ENCODE measurements around the gene AFP.

AFP gene

DNA sequence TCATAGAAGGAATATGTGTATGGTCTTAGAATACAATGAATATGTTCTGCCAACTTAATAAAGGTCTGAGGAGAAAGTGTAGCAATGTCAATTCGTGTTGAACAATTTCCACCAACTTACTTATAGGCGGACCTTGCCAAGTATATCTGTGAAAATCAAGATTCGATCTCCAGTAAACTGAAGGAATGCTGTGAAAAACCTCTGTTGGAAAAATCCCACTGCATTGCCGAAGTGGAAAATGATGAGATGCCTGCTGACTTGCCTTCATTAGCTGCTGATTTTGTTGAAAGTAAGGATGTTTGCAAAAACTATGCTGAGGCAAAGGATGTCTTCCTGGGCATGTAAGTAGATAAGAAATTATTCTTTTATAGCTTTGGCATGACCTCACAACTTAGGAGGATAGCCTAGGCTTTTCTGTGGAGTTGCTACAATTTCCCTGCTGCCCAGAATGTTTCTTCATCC lies 22.7 kb upstream of the AFP start:
- no peaks in the 10 kb centered on the region for H3K9me3 ChIP-seq (ENCODE audit: control insufficient read depth, low read length)
- no peaks in the 10 kb centered on the region for H3K27me3 ChIP-seq (replicated peaks; ENCODE audit: control insufficient read depth, insufficient read depth, low read length, poor library complexity, severe bottlenecking)
- no peaks in the 10 kb centered on the region for H3K36me3 ChIP-seq (ENCODE audit: control insufficient read depth, insufficient read depth, low read length)
- no peaks in the 10 kb centered on the region for H3K4me1 ChIP-seq (ENCODE audit: control insufficient read depth, insufficient read depth, low read length, poor library complexity, severe bottlenecking)
- H3K27ac ChIP-seq (ENCODE audit: insufficient read depth, low read length, poor library complexity, severe bottlenecking) = no peak overlapping the region
- DNase-seq = no peak
- H3K4me3 ChIP-seq (ENCODE audit: insufficient read depth, low read depth, low read length, poor library complexity, severe bottlenecking) = no peak overlapping the region

- no peak overlapping the region for H3K4me3 ChIP-seq (ENCODE audit: insufficient read depth, low read depth, low read length, poor library complexity, severe bottlenecking)
- no peaks in the 10 kb centered on the region for H3K4me1 ChIP-seq (ENCODE audit: control insufficient read depth, insufficient read depth, low read length, poor library complexity, severe bottlenecking)
- no peak for DNase-seq
- H3K36me3 ChIP-seq (ENCODE audit: control insufficient read depth, insufficient read depth, low read length) = no peaks in the 10 kb centered on the region
- no peaks in the 10 kb centered on the region for H3K27me3 ChIP-seq (replicated peaks; ENCODE audit: control insufficient read depth, insufficient read depth, low read length, poor library complexity, severe bottlenecking)
- H3K27ac ChIP-seq (ENCODE audit: insufficient read depth, low read length, poor library complexity, severe bottlenecking) = no peak overlapping the region
- no peaks in the 10 kb centered on the region for H3K9me3 ChIP-seq (ENCODE audit: control insufficient read depth, low read length)
These were observed 21.1 kb upstream of the AFP start for GRCh38 chr4:73414936-73415271.

GRCh38 chr4:73415807-73416238 lies 20.2 kb upstream of the AFP start:
- Histone ChIP-seq H3K4me3 (ENCODE audit: insufficient read depth, low read depth, low read length, poor library complexity, severe bottlenecking) (no peak overlapping the region), H3K36me3 (ENCODE audit: control insufficient read depth, insufficient read depth, low read length) (no peaks in the 10 kb centered on the region), H3K27ac (ENCODE audit: insufficient read depth, low read length, poor library complexity, severe bottlenecking) (no peak overlapping the region), H3K4me1 (ENCODE audit: control insufficient read depth, insufficient read depth, low read length, poor library complexity, severe bottlenecking) (no peaks in the 10 kb centered on the region), H3K27me3 (replicated peaks; ENCODE audit: control insufficient read depth, insufficient read depth, low read length, poor library complexity, severe bottlenecking) (no peaks in the 10 kb centered on the region), H3K9me3 (ENCODE audit: control insufficient read depth, low read length) (no peaks in the 10 kb centered on the region)
- no peak for DNase-seq

DNA sequence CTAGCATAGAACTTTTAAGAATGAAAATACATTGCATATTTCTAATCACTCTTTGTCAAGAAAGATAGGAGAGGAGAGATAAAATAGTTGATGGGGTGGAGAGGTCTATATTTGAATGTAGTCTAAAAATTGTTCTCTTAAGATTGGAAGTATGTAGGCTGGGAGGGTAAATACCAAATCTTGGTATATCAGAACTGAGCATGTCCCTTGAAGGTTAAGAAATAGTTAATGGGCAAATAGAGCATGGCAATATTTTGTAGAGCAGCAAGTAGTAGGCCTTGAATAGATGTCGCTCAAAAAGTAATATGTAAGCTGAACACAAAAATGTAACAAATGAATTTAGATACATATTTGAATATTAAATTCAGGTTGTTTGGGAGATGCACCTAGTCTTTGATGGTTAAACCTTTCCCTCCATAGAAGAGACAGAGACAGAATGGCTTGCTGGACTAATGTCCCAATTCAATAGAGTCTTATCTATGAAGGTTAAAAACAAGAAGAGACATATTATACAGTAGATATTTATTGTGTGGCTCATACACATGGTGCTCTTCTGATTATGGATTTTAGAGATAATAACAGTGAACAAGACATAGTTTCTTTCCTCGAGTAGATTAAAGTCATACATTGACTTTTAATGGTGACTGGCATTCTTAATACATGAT lies 19.5 kb upstream of the AFP start:
- no peak for DNase-seq
- no peaks in the 10 kb centered on the region for H3K9me3 ChIP-seq (ENCODE audit: control insufficient read depth, low read length)
- H3K36me3 ChIP-seq (ENCODE audit: control insufficient read depth, insufficient read depth, low read length) = no peaks in the 10 kb centered on the region
- H3K27me3 ChIP-seq (replicated peaks; ENCODE audit: control insufficient read depth, insufficient read depth, low read length, poor library complexity, severe bottlenecking) = no peaks in the 10 kb centered on the region
- no peaks in the 10 kb centered on the region for H3K4me1 ChIP-seq (ENCODE audit: control insufficient read depth, insufficient read depth, low read length, poor library complexity, severe bottlenecking)
- no peak overlapping the region for H3K4me3 ChIP-seq (ENCODE audit: insufficient read depth, low read depth, low read length, poor library complexity, severe bottlenecking)
- H3K27ac ChIP-seq (ENCODE audit: insufficient read depth, low read length, poor library complexity, severe bottlenecking) = no peak overlapping the region

DNA sequence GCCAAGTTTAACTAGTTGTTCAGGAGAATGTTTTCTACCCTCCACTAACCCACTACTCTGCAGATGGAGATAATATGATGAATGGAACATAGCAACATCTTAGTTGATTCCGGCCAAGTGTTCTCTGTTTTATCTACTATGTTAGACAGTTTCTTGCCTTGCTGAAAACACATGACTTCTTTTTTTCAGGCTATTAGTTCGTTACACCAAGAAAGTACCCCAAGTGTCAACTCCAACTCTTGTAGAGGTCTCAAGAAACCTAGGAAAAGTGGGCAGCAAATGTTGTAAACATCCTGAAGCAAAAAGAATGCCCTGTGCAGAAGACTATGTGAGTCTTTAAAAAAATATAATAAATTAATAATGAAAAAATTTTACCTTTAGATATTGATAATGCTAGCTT lies 18.7 kb upstream of the AFP start:
- Histone ChIP-seq H3K36me3 (ENCODE audit: control insufficient read depth, insufficient read depth, low read length) (no peaks in the 10 kb centered on the region), H3K4me3 (ENCODE audit: insufficient read depth, low read depth, low read length, poor library complexity, severe bottlenecking) (no peak overlapping the region), H3K4me1 (ENCODE audit: control insufficient read depth, insufficient read depth, low read length, poor library complexity, severe bottlenecking) (no peaks in the 10 kb centered on the region), H3K27ac (ENCODE audit: insufficient read depth, low read length, poor library complexity, severe bottlenecking) (no peak overlapping the region), H3K27me3 (replicated peaks; ENCODE audit: control insufficient read depth, insufficient read depth, low read length, poor library complexity, severe bottlenecking) (no peaks in the 10 kb centered on the region), H3K9me3 (ENCODE audit: control insufficient read depth, low read length) (no peaks in the 10 kb centered on the region)
- DNase-seq = no peak

DNA sequence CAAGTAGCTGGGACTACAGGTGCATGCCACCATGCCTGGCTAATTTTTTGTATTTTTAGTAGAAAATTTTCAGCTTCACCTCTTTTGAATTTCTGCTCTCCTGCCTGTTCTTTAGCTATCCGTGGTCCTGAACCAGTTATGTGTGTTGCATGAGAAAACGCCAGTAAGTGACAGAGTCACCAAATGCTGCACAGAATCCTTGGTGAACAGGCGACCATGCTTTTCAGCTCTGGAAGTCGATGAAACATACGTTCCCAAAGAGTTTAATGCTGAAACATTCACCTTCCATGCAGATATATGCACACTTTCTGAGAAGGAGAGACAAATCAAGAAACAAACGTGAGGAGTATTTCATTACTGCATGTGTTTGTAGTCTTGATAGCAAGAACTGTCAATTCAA lies 18.0 kb upstream of the AFP start:
- Histone ChIP-seq H3K4me3 (ENCODE audit: insufficient read depth, low read depth, low read length, poor library complexity, severe bottlenecking) (no peak overlapping the region), H3K27me3 (replicated peaks; ENCODE audit: control insufficient read depth, insufficient read depth, low read length, poor library complexity, severe bottlenecking) (no peaks in the 10 kb centered on the region), H3K27ac (ENCODE audit: insufficient read depth, low read length, poor library complexity, severe bottlenecking) (no peak overlapping the region), H3K9me3 (ENCODE audit: control insufficient read depth, low read length) (no peaks in the 10 kb centered on the region), H3K36me3 (ENCODE audit: control insufficient read depth, insufficient read depth, low read length) (no peaks in the 10 kb centered on the region), H3K4me1 (ENCODE audit: control insufficient read depth, insufficient read depth, low read length, poor library complexity, severe bottlenecking) (no peaks in the 10 kb centered on the region)
- DNase-seq = no peak

- no peaks in the 10 kb centered on the region for H3K4me1 ChIP-seq (ENCODE audit: control insufficient read depth, insufficient read depth, low read length, poor library complexity, severe bottlenecking)
- no peak overlapping the region for H3K27ac ChIP-seq (ENCODE audit: insufficient read depth, low read length, poor library complexity, severe bottlenecking)
- no peaks in the 10 kb centered on the region for H3K9me3 ChIP-seq (ENCODE audit: control insufficient read depth, low read length)
- DNase-seq = no peak
- H3K36me3 ChIP-seq (ENCODE audit: control insufficient read depth, insufficient read depth, low read length) = no peaks in the 10 kb centered on the region
- no peaks in the 10 kb centered on the region for H3K27me3 ChIP-seq (replicated peaks; ENCODE audit: control insufficient read depth, insufficient read depth, low read length, poor library complexity, severe bottlenecking)
- no peak overlapping the region for H3K4me3 ChIP-seq (ENCODE audit: insufficient read depth, low read depth, low read length, poor library complexity, severe bottlenecking)
These were observed 17.3 kb upstream of the AFP start for GRCh38 chr4:73418677-73419076.

- H3K4me1 ChIP-seq (ENCODE audit: control insufficient read depth, insufficient read depth, low read length, poor library complexity, severe bottlenecking) = no peaks in the 10 kb centered on the region
- H3K27ac ChIP-seq (ENCODE audit: insufficient read depth, low read length, poor library complexity, severe bottlenecking) = no peak overlapping the region
- H3K4me3 ChIP-seq (ENCODE audit: insufficient read depth, low read depth, low read length, poor library complexity, severe bottlenecking) = no peak overlapping the region
- no peaks in the 10 kb centered on the region for H3K27me3 ChIP-seq (replicated peaks; ENCODE audit: control insufficient read depth, insufficient read depth, low read length, poor library complexity, severe bottlenecking)
- H3K36me3 ChIP-seq (ENCODE audit: control insufficient read depth, insufficient read depth, low read length) = no peaks in the 10 kb centered on the region
- no peak for DNase-seq
- no peaks in the 10 kb centered on the region for H3K9me3 ChIP-seq (ENCODE audit: control insufficient read depth, low read length)
These were observed 16.6 kb upstream of the AFP start for GRCh38 chr4:73419106-73420038.

DNA sequence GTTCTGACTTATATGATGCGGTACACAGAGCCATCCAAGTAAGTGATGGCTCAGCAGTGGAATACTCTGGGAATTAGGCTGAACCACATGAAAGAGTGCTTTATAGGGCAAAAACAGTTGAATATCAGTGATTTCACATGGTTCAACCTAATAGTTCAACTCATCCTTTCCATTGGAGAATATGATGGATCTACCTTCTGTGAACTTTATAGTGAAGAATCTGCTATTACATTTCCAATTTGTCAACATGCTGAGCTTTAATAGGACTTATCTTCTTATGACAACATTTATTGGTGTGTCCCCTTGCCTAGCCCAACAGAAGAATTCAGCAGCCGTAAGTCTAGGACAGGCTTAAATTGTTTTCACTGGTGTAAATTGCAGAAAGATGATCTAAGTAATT lies 15.4 kb upstream of the AFP start:
- Histone ChIP-seq H3K27me3 (replicated peaks; ENCODE audit: control insufficient read depth, insufficient read depth, low read length, poor library complexity, severe bottlenecking) (no peaks in the 10 kb centered on the region), H3K4me3 (ENCODE audit: insufficient read depth, low read depth, low read length, poor library complexity, severe bottlenecking) (no peak overlapping the region), H3K4me1 (ENCODE audit: control insufficient read depth, insufficient read depth, low read length, poor library complexity, severe bottlenecking) (no peaks in the 10 kb centered on the region), H3K9me3 (ENCODE audit: control insufficient read depth, low read length) (no peaks in the 10 kb centered on the region), H3K27ac (ENCODE audit: insufficient read depth, low read length, poor library complexity, severe bottlenecking) (no peak overlapping the region), H3K36me3 (ENCODE audit: control insufficient read depth, insufficient read depth, low read length) (no peaks in the 10 kb centered on the region)
- DNase-seq = no peak

DNA sequence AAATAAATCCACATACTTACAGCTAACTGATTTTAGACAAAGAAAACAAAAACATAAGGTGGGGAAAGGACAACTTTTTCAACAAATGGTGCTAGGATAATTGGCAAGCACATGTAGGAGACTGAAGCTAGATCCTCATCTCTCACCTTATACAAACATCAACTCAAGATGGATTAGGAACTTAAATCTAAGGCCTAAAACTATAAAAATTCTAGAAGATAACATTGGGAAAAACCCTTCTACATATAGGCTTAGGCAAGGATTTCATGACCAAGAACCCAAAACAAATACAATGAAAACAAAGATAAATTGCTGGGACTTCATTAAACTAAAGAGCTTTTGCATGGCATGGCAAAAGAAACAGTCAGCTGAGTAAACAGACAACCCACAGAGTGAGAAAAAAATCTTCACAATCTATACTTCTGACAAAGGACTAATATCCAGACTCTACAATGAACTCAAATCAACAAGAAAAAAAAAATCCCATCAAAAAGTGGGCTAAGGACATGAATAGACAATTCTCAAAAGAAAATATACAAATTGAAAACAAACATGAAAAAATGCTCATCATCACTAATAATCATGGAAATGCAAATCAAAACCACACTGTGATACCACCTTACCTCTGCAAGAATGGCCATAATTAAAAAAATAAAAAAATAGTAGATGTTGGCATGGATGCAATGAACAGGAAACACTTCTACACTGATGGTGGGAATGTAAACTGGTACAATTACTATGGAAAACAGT lies 14.1 kb upstream of the AFP start:
- DNase-seq = no peak
- Histone ChIP-seq H3K4me1 (ENCODE audit: control insufficient read depth, insufficient read depth, low read length, poor library complexity, severe bottlenecking) (no peaks in the 10 kb centered on the region), H3K4me3 (ENCODE audit: insufficient read depth, low read depth, low read length, poor library complexity, severe bottlenecking) (no peak overlapping the region), H3K27ac (ENCODE audit: insufficient read depth, low read length, poor library complexity, severe bottlenecking) (no peak overlapping the region), H3K36me3 (ENCODE audit: control insufficient read depth, insufficient read depth, low read length) (no peaks in the 10 kb centered on the region), H3K9me3 (ENCODE audit: control insufficient read depth, low read length) (no peaks in the 10 kb centered on the region), H3K27me3 (replicated peaks; ENCODE audit: control insufficient read depth, insufficient read depth, low read length, poor library complexity, severe bottlenecking) (no peaks in the 10 kb centered on the region)
